ENCODE results near the gene FANCL.

DNA sequence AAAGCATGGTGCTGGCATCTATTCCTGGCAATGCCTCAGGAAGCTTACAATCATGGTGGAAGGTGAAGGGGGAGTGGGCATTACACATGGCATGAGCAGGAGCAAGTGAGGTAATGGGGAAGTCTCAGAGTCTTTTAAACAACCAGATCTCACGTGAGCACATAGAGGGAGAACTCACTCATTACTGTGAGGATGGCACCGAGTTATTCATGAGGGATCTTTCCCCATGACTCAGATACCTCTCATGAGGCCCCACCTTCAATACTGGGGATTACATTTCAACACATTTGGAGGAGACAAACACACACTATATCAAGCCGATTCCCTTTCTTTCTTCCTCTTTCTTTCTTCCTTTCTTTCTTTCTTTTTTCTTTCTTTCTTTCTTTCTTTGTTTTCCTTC is 47.9 kb upstream of the FANCL start:
- TF ChIP-seq ZNF274 (IDR thresholded peaks at IDR 0.05; ENCODE audit: low read depth, low read length) (no peak), YY1 (IDR thresholded peaks at IDR 0.05; ENCODE audit: insufficient read depth, insufficient read length) (no peak), SUZ12 (IDR thresholded peaks at IDR 0.05; ENCODE audit: extremely low read depth, insufficient read depth, insufficient read length) (no peak)
